HCT116 (cell line): ENCODE data around the gene MYO16. TPM values are rescaled to one million over a fixed set of nuclear protein-coding genes. Genes with fewer than 3 reads are reported as not detected.

Experiments
- ATAC-seq: fragments of 200-7000 bp; cut with Tn5 transposase; 2 replicates; pipeline ENCODE4 v1.9.1; 2020; ENCODE audit warnings: mild to moderate bottlenecking, moderate library complexity
- BruUV-seq: library from RNA; stranded (reverse); fragments of 400-500 nt; replicated peaks from 2 replicates; lab custom pipeline; 2021; lab: Mats Ljungman, UMichigan
- CTCF ChIA-PET: fragments of 300-600 bp; sonication (Branson Sonifier 250); formaldehyde crosslinking; loops from one replicate; lab custom pipeline; 2021; ENCODE audit warnings: antibody characterized with exemption; lab: Charles Lee
- POLR2A ChIA-PET: fragments of 300-600, 350-600 bp; sonication (Branson Sonifier 250); formaldehyde crosslinking; loops from one replicate; lab custom pipeline; 2021; ENCODE audit warnings: antibody characterized with exemption; lab: Charles Lee
- RAD21 ChIA-PET, 2 experiments: fragments of 300-600 bp; sonication (Branson Sonifier 250); formaldehyde crosslinking; loops; one replicate each; lab custom pipeline; 2023; ENCODE audit warnings: low total read pairs in 2 of 2; ENCODE audit not compliant: uncharacterized antibody in 2 of 2, unreplicated experiment in 2 of 2, low non-redundant PET in 1 of 2; lab: Charles Lee
- DNase-seq: peaks from one replicate; pipeline ENCODE4 v3.0.0-alpha.2; 2010; ENCODE audit warnings: low read depth, low spot score
- H2AFZ ChIP-seq: fragments of 200-600 bp; shearing (Covaris generic), sonication (generic); 2 replicates; pipeline ENCODE4 v1.6.1; 2017; ENCODE audit warnings: low read depth, mixed run types, mixed read lengths, antibody characterized with exemption, low read length; ENCODE audit not compliant: poor library complexity, severe bottlenecking
- H3K27ac ChIP-seq: 2 replicates; pipeline ENCODE4 v1.5.1; 2012; ENCODE audit warnings: low read depth, low read length
- H3K27me3 ChIP-seq: fragments of 200-600 bp; sonication (generic); 2 replicates; pipeline ENCODE4 v1.6.1; 2016; ENCODE audit warnings: mixed run types, low read length, mixed read lengths; ENCODE audit not compliant: insufficient read depth
- H3K36me3 ChIP-seq, 2 experiments: fragments of 200-500 bp in 1 of 2; fragments of 200-600 bp in 1 of 2; sonication (Bioruptor generic) in 1 of 2; sonication (generic) in 1 of 2; 2 replicates each; pipeline versions ENCODE4 v1.5.1 to v1.6.1; 2014 to 2016; ENCODE audit warnings: low read length in 2 of 2, inconsistent platforms in 1 of 2, mixed read lengths in 1 of 2, mixed run types in 1 of 2; ENCODE audit not compliant: insufficient read depth in 2 of 2, control insufficient read depth in 1 of 2
- H3K4me1 ChIP-seq, 2 experiments: fragments of 200-600 bp in 1 of 2; sonication (generic) in 1 of 2; 2 replicates each; pipeline versions ENCODE4 v1.5.1 to v1.6.1; 2012 to 2017; ENCODE audit warnings: low read length in 2 of 2, inconsistent platforms in 1 of 2, mild to moderate bottlenecking in 1 of 2, mixed read lengths in 1 of 2, mixed run types in 1 of 2, moderate library complexity in 1 of 2; ENCODE audit not compliant: insufficient read depth in 2 of 2, control insufficient read depth in 1 of 2
- H3K4me2 ChIP-seq: fragments of 200-600 bp; sonication (generic); 2 replicates; pipeline ENCODE4 v1.6.1; 2017; ENCODE audit warnings: mixed run types, low read length, mixed read lengths
- H3K4me3 ChIP-seq, 2 experiments: fragments of 200-600 bp in 1 of 2; sonication (generic) in 1 of 2; replicated peaks in 1 of 2; 2 replicates each; pipeline ENCODE4 v1.5.1; 2011 to 2016; ENCODE audit warnings: low read length in 2 of 2, control low read depth in 1 of 2, low read depth in 1 of 2, mild to moderate bottlenecking in 1 of 2, mixed read lengths in 1 of 2, mixed run types in 1 of 2
- H3K79me2 ChIP-seq: fragments of 200-600 bp; sonication (generic); 2 replicates; pipeline ENCODE4 v1.6.1; 2017; ENCODE audit warnings: mild to moderate bottlenecking, mixed run types, low read length, moderate library complexity, mixed read lengths; ENCODE audit not compliant: insufficient read depth
- H3K9ac ChIP-seq: fragments of 200-600 bp; sonication (generic); 2 replicates; pipeline ENCODE4 v1.6.1; 2016; ENCODE audit warnings: low read length, mixed read lengths
- H3K9me2 ChIP-seq: fragments of 200-600 bp; sonication (generic), shearing (Covaris generic); 2 replicates; pipeline ENCODE4 v1.6.1; 2017; ENCODE audit warnings: mixed run types, mild to moderate bottlenecking, moderate library complexity; ENCODE audit not compliant: insufficient read depth
- H3K9me3 ChIP-seq, 2 experiments: fragments of 200-500 bp in 1 of 2; fragments of 200-600 bp in 1 of 2; sonication (Bioruptor generic) in 1 of 2; sonication (generic) in 1 of 2; 2 replicates each; pipeline ENCODE4 v1.6.1; 2014 to 2017; ENCODE audit warnings: low read length in 2 of 2, mixed read lengths in 2 of 2, inconsistent platforms in 1 of 2, low read depth in 1 of 2, mild to moderate bottlenecking in 1 of 2, mixed run types in 1 of 2, moderate library complexity in 1 of 2; ENCODE audit not compliant: control insufficient read depth in 1 of 2, insufficient read depth in 1 of 2
- H4K20me1 ChIP-seq: fragments of 200-600 bp; sonication (generic), shearing (Covaris generic); 2 replicates; pipeline ENCODE4 v1.6.1; 2017; ENCODE audit warnings: mixed run types, mild to moderate bottlenecking, moderate library complexity; ENCODE audit not compliant: insufficient read depth
- CBX3 ChIP-seq: IDR thresholded peaks from 2 replicates; pipeline ENCODE4 v1.6.1; 2012; ENCODE audit warnings: low read depth
- CEBPB ChIP-seq: IDR thresholded peaks from 2 replicates; pipeline ENCODE4 v1.6.1; 2012; ENCODE audit warnings: low read depth
- CTCF ChIP-seq, 3 experiments: fragments of 200-600 bp in 1 of 3; sonication (generic) in 1 of 3; IDR thresholded peaks in 2 of 3; conservative IDR thresholded peaks in 1 of 3; 2 replicates each; pipeline ENCODE4 v1.5.1; 2012 to 2017; ENCODE audit warnings: low read depth in 2 of 3, low read length in 2 of 3, antibody characterized with exemption in 1 of 3, borderline replicate concordance in 1 of 3, control low read depth in 1 of 3, mild to moderate bottlenecking in 1 of 3, mixed read lengths in 1 of 3, mixed run types in 1 of 3, moderate library complexity in 1 of 3; ENCODE audit not compliant: insufficient read depth in 1 of 3
- EGR1 ChIP-seq: IDR thresholded peaks from 2 replicates; pipeline ENCODE4 v1.6.1; 2012; ENCODE audit warnings: low read depth
- ELF1 ChIP-seq: IDR thresholded peaks from 2 replicates; pipeline ENCODE4 v1.6.1; 2012; ENCODE audit warnings: low read depth, borderline replicate concordance
- EZH2 ChIP-seq: fragments of 200-600 bp; sonication (generic); IDR thresholded peaks from 2 replicates; pipeline ENCODE4 v1.6.1; 2017; ENCODE audit warnings: antibody characterized with exemption, mixed run types
- FOSL1 ChIP-seq: IDR thresholded peaks from 2 replicates; pipeline ENCODE4 v1.6.1; 2012; ENCODE audit warnings: low read depth
- SIN3A ChIP-seq: IDR thresholded peaks from 2 replicates; pipeline ENCODE4 v1.6.1; 2012; ENCODE audit warnings: low read depth
- SP1 ChIP-seq: IDR thresholded peaks from 2 replicates; pipeline ENCODE4 v1.6.1; 2012; ENCODE audit warnings: low read depth
- SRF ChIP-seq: IDR thresholded peaks from 2 replicates; pipeline ENCODE4 v1.6.1; 2012; ENCODE audit warnings: low read depth
- TCF7L2 ChIP-seq: IDR thresholded peaks from 2 replicates; pipeline ENCODE4 v1.7.0; 2011; ENCODE audit warnings: borderline replicate concordance, inconsistent platforms; ENCODE audit not compliant: insufficient read depth, insufficient read length; ENCODE audit errors: extremely low read depth
- ZFX ChIP-seq: fragments of 450-650 bp; IDR thresholded peaks from 2 replicates; pipeline ENCODE4 v1.6.1; 2017
- intact Hi-C: fragments of 100-400 bp; cut with micrococcal nuclease; formaldehyde crosslinking; loops from 2 replicates; pipeline ENCODE4 v1.10.0; 2022
- total RNA-seq: library from RNA; stranded (reverse); gene quantifications from one replicate; pipeline ENCODE4 v1.2.1, GENCODE V29; 2021; ENCODE audit not compliant: unreplicated experiment
- TF ChIP-seq, protein P1 (sequence below): IDR thresholded peaks from 2 replicates; pipeline ENCODE4 v1.6.1; 2012

Gene MYO16
- total RNA-seq, 1 experiment from 2014 or later = 0.07 TPM

GRCh38 chr13:108789476-108789875 is 160.1 kb downstream of the MYO16 start:
- H3K4me1 ChIP-seq = no peaks in the 10 kb centered on the region
- no TSS peak for BruUV-seq
- no peak overlapping the region for H3K4me3 ChIP-seq
- intact Hi-C loops = no loop called here
- no peaks in the 10 kb centered on the region for H3K79me2 ChIP-seq
- H2AFZ ChIP-seq = no peak overlapping the region
- H4K20me1 ChIP-seq = no peaks in the 10 kb centered on the region
- no peak overlapping the region for H3K4me2 ChIP-seq
- TF ChIP-seq SP1 (no peak), CBX3 (no peak), EZH2 (no peak), CEBPB (no peak), EGR1 (no peak), SIN3A (no peak), SRF (no peak), ZFX (no peak), CTCF (IDR thresholded peaks at IDR 0.05 in 2 of 3, conservative IDR thresholded peaks at IDR 0.05 in 1 of 3; ENCODE audit: borderline replicate concordance in 1 of 3, insufficient read depth in 1 of 3, low read depth in 2 of 3, low read length in 2 of 3) (no peak)
- TF ChIP-seq, protein P1, sequence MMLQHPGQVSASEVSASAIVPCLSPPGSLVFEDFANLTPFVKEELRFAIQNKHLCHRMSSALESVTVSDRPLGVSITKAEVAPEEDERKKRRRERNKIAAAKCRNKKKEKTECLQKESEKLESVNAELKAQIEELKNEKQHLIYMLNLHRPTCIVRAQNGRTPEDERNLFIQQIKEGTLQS = no peak
- TF ChIP-seq, all 23 proteins: peak for 0
- Histone ChIP-seq H3K27ac (no peak overlapping the region), H3K9me3 (no peaks in the 10 kb centered on the region), H3K9ac (no peak overlapping the region), H3K9me2 (no peaks in the 10 kb centered on the region), H3K27me3 (no peaks in the 10 kb centered on the region), H3K36me3 (no peaks in the 10 kb centered on the region)
- ChIA-PET RAD21 (no interaction called here), POLR2A (no interaction called here), CTCF (no interaction called here)
- DNase-seq = no peak
- ATAC-seq = no peak

DNA sequence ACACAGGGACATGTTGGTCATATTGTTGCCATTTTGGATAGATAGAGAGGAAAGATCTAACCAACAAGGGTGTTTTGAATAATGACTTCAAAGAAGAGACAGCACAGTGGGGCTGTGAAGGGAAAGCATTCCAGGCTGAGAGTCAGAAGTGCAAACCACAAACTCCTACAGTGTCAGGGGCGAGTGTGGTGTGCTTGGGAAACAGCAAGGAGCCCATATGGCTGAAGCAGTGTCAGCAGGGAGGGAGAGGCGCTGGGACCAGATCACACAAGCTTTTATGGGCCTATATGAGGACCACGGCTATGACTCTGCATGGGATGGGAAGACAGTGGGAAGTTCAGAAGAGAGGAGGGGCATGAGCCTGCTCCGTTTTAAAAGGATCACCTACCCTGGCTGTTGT is 166.4 kb downstream of the MYO16 start:
- Histone ChIP-seq H3K36me3 (no peaks in the 10 kb centered on the region), H3K4me2 (no peak overlapping the region), H3K4me1 (no peaks in the 10 kb centered on the region), H2AFZ (no peak overlapping the region), H3K9me3 (no peaks in the 10 kb centered on the region), H3K9me2 (no peaks in the 10 kb centered on the region), H3K4me3 (no peak overlapping the region), H3K27me3 (no peaks in the 10 kb centered on the region), H3K9ac (no peak overlapping the region), H3K79me2 (no peaks in the 10 kb centered on the region), H4K20me1 (no peaks in the 10 kb centered on the region), H3K27ac (no peak overlapping the region)
- ChIA-PET POLR2A (no interaction called here), CTCF (no interaction called here), RAD21 (no interaction called here)
- ATAC-seq (no peak), DNase-seq (no peak)
- no peak for TF ChIP-seq ELF1
- no peak for TF ChIP-seq FOSL1
- TF ChIP-seq TCF7L2 = no peak
- no TSS peak for BruUV-seq
- intact Hi-C loops = no loop called here
